K562 (cell line): Measurements from ENCODE around the gene DNAAF3. TPM values are rescaled to one million over a fixed set of nuclear protein-coding genes. Genes with fewer than 3 reads are reported as not detected.

Experiments
- CBX2 ChIP-seq: fragments of 200-600 bp; sonication (generic); IDR thresholded peaks from one replicate; pipeline ENCODE4 v1.6.1; 2012; ENCODE audit warnings: mild to moderate bottlenecking, low read length, inconsistent platforms; ENCODE audit not compliant: insufficient read depth, poor library complexity, severe bottlenecking
- ELF2 ChIP-seq: fragments of 250-450 bp; sonication (Bioruptor Pico); IDR thresholded peaks from 2 replicates; pipeline ENCODE4 v1.5.0; 2021; ENCODE audit warnings: mild to moderate bottlenecking
- ESRRA ChIP-seq: fragments of 450-650 bp; IDR thresholded peaks from 2 replicates; pipeline ENCODE4 v1.6.1; 2014; ENCODE audit warnings: low read depth, mild to moderate bottlenecking, moderate library complexity, borderline replicate concordance
- HEY1 ChIP-seq: fragments of 250-450 bp; sonication (Bioruptor Pico); IDR thresholded peaks from 2 replicates; pipeline ENCODE4 v1.5.0; 2020; ENCODE audit warnings: mild to moderate bottlenecking, moderate library complexity, borderline replicate concordance
- IFI16 ChIP-seq: fragments of 250-450 bp; sonication (Bioruptor Pico); IDR thresholded peaks from 2 replicates; pipeline ENCODE4 v2.1.2; 2022; ENCODE audit warnings: mild to moderate bottlenecking, inconsistent platforms
- NCOR1 ChIP-seq: fragments of 450-650 bp; IDR thresholded peaks from 2 replicates; pipeline ENCODE4 v1.6.1; 2016; ENCODE audit warnings: mild to moderate bottlenecking, moderate library complexity
- PHB ChIP-seq: fragments of 250-450 bp; sonication (Bioruptor Pico); IDR thresholded peaks from 2 replicates; pipeline ENCODE4 v1.5.0; 2021
- PRDM10 ChIP-seq: fragments of 450-650 bp; IDR thresholded peaks from 2 replicates; pipeline ENCODE4 v1.6.1; 2018; ENCODE audit not compliant: partially characterized antibody
- RBM17 ChIP-seq: fragments of 200-400 bp; formaldehyde crosslinking; IDR thresholded peaks from 2 replicates; pipeline ENCODE4 v1.6.1; 2017; ENCODE audit warnings: low read depth, mild to moderate bottlenecking, low read length, borderline replicate concordance
- SMARCB1 ChIP-seq: IDR thresholded peaks from 2 replicates; pipeline ENCODE4 v1.6.1; 2011; ENCODE audit warnings: improper control_type of control experiment, low read depth; ENCODE audit not compliant: insufficient read length
- STAG1 ChIP-seq: sonication (generic); formaldehyde crosslinking; IDR thresholded peaks from 2 replicates; pipeline ENCODE4 v1.5.0; 2020; ENCODE audit warnings: missing genetic modification reagents, borderline replicate concordance
- TAF7 ChIP-seq: fragments of 450-650 bp; IDR thresholded peaks from 2 replicates; pipeline ENCODE4 v1.6.1; 2016; ENCODE audit warnings: missing genetic modification characterization, missing compliant biosample characterization
- TOE1 ChIP-seq, 2 experiments: fragments of 450-650 bp in 1 of 2; sonication (generic) in 1 of 2; formaldehyde crosslinking in 1 of 2; IDR thresholded peaks; 2 replicates each; pipeline versions ENCODE4 v1.7.1 to v1.8.0; 2016 to 2022; ENCODE audit warnings: borderline replicate concordance in 2 of 2, mild to moderate bottlenecking in 2 of 2, antibody characterized with exemption in 1 of 2, inconsistent platforms in 1 of 2, low read depth in 1 of 2, missing genetic modification reagents in 1 of 2, moderate library complexity in 1 of 2
- ZEB2 ChIP-seq: fragments of 450-650 bp; IDR thresholded peaks from 2 replicates; pipeline ENCODE4 v1.6.1; 2016
- ZNF121 ChIP-seq: sonication (generic); formaldehyde crosslinking; conservative IDR thresholded peaks from 2 replicates; pipeline ENCODE4 v1.8.0; 2022; ENCODE audit warnings: missing genetic modification reagents
- ZNF395 ChIP-seq: fragments of 200-800 bp; sonication (Bioruptor generic); IDR thresholded peaks from 2 replicates; pipeline ENCODE4 v1.6.1; 2017; ENCODE audit warnings: missing genetic modification characterization, missing compliant biosample characterization
- ZNF445 ChIP-seq: fragments of 250-450 bp; sonication (Bioruptor Pico); IDR thresholded peaks from 2 replicates; pipeline ENCODE4 v1.4.0; 2020; ENCODE audit warnings: low read depth, mild to moderate bottlenecking, moderate library complexity
- ZNF586 ChIP-seq: fragments of 450-650 bp; formaldehyde crosslinking; conservative IDR thresholded peaks from 2 replicates; pipeline ENCODE4 v1.4.0; 2020; ENCODE audit warnings: mild to moderate bottlenecking, moderate library complexity
- polyA plus RNA-seq, 8 experiments: library from polyadenylated mRNA; depleted of rRNA in 4 of 8; stranded (reverse) in 5 of 8; unstranded in 3 of 8; fragments of >200 nt; fragmentation: Nextera tagmentation in 2 of 8; fragmentation: Illumina TruSeq in 1 of 8; extraction: Ambion mirVana in 2 of 8; extraction: Trizol in 1 of 8; gene quantifications; 2 replicates each; pipeline versions ENCODE4 v1.2.1 to v1.2.3, GENCODE V29; 2011 to 2014; ENCODE audit warnings: inconsistent platforms in 1 of 8, missing spikeins in 1 of 8
- total RNA-seq, 7 experiments: library from RNA; depleted of rRNA in 6 of 7; stranded (reverse); fragments of >200 nt in 6 of 7; fragmentation: Illumina TruSeq in 2 of 7; extraction: Trizol in 2 of 7; gene quantifications; 2 replicates each; pipeline versions ENCODE4 v1.2.1 to v1.2.3, GENCODE V29; 2011 to 2021; ENCODE audit warnings: low replicate concordance in 1 of 7
- TF ChIP-seq, protein P1 (sequence below), 2 experiments: fragments of 450-650 bp in 1 of 2; IDR thresholded peaks; 2 replicates each; pipeline ENCODE4 v1.6.1; 2011 to 2017; ENCODE audit warnings: low read depth in 2 of 2, antibody characterized with exemption in 1 of 2, borderline replicate concordance in 1 of 2, low read length in 1 of 2, mild to moderate bottlenecking in 1 of 2, mixed read lengths in 1 of 2; ENCODE audit not compliant: control insufficient read depth in 1 of 2

DNAAF3 gene
- total and polyA plus RNA-seq, 9 of the 15 experiments (the other 6 are each of a cell fraction or from before 2014, with no cell fraction given), result 21.6 to 61.5 (median 43.0) TPM

DNA sequence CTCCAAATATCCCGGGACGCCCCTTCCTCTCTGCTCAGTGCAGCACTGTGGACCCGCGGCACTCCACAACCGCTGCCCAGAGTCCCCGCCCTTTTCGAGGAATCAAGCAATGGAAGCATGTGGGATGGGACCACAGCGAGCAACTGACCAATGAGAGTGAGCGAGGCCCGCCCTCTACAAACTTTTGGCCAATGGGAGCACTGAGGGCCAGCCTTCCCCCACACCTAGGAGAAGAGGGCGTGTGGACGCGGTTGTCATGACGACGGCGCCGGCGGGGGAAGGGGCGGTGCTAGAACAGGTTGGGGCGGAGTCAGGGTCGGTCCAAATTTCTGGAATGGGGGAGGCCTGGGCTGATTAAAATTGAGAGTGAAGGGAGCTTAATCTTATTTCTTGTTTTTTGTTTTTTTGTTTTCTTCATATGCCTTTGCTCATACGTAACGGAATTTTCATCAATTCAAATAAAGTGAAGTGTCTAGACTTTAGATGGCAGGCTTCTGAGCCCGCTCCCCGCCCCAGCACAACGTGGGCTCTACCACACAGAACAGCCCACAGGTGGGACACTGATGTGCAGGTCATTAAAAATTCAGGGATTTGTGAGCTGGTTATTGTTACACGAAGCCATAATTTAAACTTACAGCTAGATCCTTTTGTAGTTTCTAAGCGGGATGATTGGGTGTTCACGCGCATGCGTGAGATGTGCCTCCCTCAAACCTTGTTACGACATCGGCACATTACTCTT is at the start of gene DNAAF3 (continued):
- TF ChIP-seq, protein P1, sequence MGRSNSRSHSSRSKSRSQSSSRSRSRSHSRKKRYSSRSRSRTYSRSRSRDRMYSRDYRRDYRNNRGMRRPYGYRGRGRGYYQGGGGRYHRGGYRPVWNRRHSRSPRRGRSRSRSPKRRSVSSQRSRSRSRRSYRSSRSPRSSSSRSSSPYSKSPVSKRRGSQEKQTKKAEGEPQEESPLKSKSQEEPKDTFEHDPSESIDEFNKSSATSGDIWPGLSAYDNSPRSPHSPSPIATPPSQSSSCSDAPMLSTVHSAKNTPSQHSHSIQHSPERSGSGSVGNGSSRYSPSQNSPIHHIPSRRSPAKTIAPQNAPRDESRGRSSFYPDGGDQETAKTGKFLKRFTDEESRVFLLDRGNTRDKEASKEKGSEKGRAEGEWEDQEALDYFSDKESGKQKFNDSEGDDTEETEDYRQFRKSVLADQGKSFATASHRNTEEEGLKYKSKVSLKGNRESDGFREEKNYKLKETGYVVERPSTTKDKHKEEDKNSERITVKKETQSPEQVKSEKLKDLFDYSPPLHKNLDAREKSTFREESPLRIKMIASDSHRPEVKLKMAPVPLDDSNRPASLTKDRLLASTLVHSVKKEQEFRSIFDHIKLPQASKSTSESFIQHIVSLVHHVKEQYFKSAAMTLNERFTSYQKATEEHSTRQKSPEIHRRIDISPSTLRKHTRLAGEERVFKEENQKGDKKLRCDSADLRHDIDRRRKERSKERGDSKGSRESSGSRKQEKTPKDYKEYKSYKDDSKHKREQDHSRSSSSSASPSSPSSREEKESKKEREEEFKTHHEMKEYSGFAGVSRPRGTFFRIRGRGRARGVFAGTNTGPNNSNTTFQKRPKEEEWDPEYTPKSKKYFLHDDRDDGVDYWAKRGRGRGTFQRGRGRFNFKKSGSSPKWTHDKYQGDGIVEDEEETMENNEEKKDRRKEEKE (IDR thresholded peaks at IDR 0.05; ENCODE audit: borderline replicate concordance in 1 of 2, control insufficient read depth in 1 of 2, low read depth in 2 of 2, low read length in 1 of 2), result peak in 1 of 2 experiments; percentile 98; a peak in 2 of 4 replicates
- TF ChIP-seq ZNF586 (CRISPR knock-in tag), result no peak
- peak; percentile 50; the same call in 1 of the 2 replicates for TF ChIP-seq ESRRA
- no peak for TF ChIP-seq PHB
- no peak for TF ChIP-seq ZNF121 (CRISPR knock-in tag)
- no peak for TF ChIP-seq STAG1 (CRISPR knock-in tag)
- TF ChIP-seq ELF2 (CRISPR knock-in tag), result no peak
- no peak for TF ChIP-seq ZNF395
- no peak for TF ChIP-seq IFI16 (CRISPR knock-in tag)
- TF ChIP-seq CBX2, result no peak
- TF ChIP-seq ZEB2, result peak; percentile 58; the same call in 1 of the 2 replicates
- peak; percentile 98 for TF ChIP-seq TOE1 (IDR thresholded peaks at IDR 0.05; ENCODE audit: borderline replicate concordance)
- TF ChIP-seq TOE1 (CRISPR knock-in tag; IDR thresholded peaks at IDR 0.05; ENCODE audit: borderline replicate concordance, low read depth), result no peak
- 0 out of 2 replicates have a peak, but pooled peaks have one; percentile 43 for TF ChIP-seq ZNF445 (CRISPR knock-in tag)
- peak; percentile 20; the same call in 1 of the 2 replicates for TF ChIP-seq HEY1 (CRISPR knock-in tag)
- no peak for TF ChIP-seq NCOR1
- TF ChIP-seq RBM17, result no peak
- TF ChIP-seq TAF7 (tag), result no peak
- TF ChIP-seq PRDM10, result peak; percentile 100
- no peak for TF ChIP-seq SMARCB1
